Measurements from ENCODE around the gene PDE4D.

DNA sequence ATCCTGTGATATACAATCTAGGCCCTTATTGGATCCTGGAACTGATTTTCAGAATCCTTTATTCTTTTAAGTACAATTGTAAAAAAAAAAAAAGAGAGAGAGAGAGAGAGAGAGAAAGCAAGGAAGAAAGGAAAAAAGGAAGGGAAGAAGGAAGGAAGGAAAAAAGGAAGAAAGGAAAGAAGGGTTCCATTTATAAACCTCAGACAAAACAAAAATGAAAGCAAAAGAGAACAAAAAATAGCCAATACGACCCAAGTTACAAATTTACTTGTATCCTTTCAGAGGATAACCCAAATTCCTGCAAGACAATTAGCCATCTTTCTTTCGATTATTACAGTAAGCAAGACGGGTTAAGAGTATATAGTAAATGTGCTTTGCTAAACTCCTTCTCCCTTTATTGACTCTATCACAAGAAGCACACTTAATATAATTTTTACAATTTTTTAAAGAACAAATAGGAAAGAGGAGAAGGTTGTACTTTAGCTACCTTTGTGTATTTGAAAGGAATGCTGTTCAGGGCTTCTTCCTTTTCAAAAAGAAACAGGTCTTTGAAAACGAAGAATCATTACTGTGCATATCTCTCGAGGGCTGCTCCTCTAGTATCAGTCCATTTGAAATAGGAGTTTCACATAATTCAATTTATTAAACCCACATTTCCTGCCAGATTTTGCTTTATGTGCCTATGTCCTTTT, 767.4 kb downstream of the PDE4D start:
- no peak for TF ChIP-seq POLR2A (IDR thresholded peaks at IDR 0.05; ENCODE audit: low read depth, low read length)
- TF ChIP-seq POLR2AphosphoS5 (IDR thresholded peaks at IDR 0.05; ENCODE audit: low read depth, low read length): no peak
- TF ChIP-seq TAF1 (IDR thresholded peaks at IDR 0.05; ENCODE audit: low read depth, low read length): no peak
- no peak for TF ChIP-seq SPI1 (IDR thresholded peaks at IDR 0.05; ENCODE audit: low read depth, low read length)
- no peak for TF ChIP-seq POU2F2 (IDR thresholded peaks at IDR 0.05; ENCODE audit: low read depth, low read length)
